Peyer's patch (tissue), 4 donors: ENCODE results near the gene SDC4.

ENCODE experiments used
- POLR2A ChIP-seq, 2 donors: fragments of 450-650 bp; IDR thresholded peaks; one replicate each; pipeline ENCODE4 v1.5.1; 2017; ENCODE audit warnings: antibody characterized with exemption in 2 of 2, mild to moderate bottlenecking in 2 of 2, moderate library complexity in 2 of 2
- TF ChIP-seq, protein P1 (sequence below), 6 experiments: fragments of 450-650 bp in 4 of 6; fragments of 200-600 bp in 2 of 6; sonication (generic) in 1 of 6; IDR thresholded peaks; one replicate each; pipeline ENCODE4 v1.5.1; 2017 to 2019; ENCODE audit warnings: antibody characterized with exemption in 6 of 6, mild to moderate bottlenecking in 3 of 6, moderate library complexity in 1 of 6

DNA sequence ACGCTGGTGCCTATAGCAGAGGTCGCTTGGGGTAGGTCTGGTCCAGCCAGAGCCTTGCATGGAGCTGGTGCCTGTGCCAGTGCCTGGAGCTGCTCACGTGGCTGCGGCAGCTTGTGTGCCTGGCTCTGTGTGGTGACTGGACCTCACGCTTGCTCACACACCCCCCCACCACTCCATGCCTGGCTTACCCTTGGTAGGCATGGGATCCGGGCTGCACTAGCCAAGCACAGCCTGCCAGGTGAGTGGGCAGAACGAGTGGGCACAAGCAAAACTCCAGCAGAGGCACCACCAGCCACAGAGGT lies 46.8 kb upstream of the SDC4 start:
- TF ChIP-seq, protein P1, sequence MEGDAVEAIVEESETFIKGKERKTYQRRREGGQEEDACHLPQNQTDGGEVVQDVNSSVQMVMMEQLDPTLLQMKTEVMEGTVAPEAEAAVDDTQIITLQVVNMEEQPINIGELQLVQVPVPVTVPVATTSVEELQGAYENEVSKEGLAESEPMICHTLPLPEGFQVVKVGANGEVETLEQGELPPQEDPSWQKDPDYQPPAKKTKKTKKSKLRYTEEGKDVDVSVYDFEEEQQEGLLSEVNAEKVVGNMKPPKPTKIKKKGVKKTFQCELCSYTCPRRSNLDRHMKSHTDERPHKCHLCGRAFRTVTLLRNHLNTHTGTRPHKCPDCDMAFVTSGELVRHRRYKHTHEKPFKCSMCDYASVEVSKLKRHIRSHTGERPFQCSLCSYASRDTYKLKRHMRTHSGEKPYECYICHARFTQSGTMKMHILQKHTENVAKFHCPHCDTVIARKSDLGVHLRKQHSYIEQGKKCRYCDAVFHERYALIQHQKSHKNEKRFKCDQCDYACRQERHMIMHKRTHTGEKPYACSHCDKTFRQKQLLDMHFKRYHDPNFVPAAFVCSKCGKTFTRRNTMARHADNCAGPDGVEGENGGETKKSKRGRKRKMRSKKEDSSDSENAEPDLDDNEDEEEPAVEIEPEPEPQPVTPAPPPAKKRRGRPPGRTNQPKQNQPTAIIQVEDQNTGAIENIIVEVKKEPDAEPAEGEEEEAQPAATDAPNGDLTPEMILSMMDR (IDR thresholded peaks at IDR 0.05), result no peak
- no peak for TF ChIP-seq POLR2A (IDR thresholded peaks at IDR 0.05)
